Endometrial microvascular endothelial cells (primary cell): Measurements from ENCODE around the gene AMBRA1. TPM values are rescaled to one million over a fixed set of nuclear protein-coding genes. Genes with fewer than 3 reads are reported as not detected.
"Not testable (repeated sequence)": the region's sequence is repeated elsewhere in the genome, so short reads cannot be mapped to it uniquely, and the experiment has no call there.

ENCODE experiments used
- in situ Hi-C: cut with HindIII; loops from 2 replicates; pipeline ENCODE4 v1.10.0; 2017; ENCODE audit warnings: low sequenced_read_pairs, low pct_unique_long_range_greater_than_20kb; ENCODE audit errors: inconsistent ontology term
- total RNA-seq: library from RNA; depleted of rRNA; stranded (reverse); fragments of >200 nt; gene quantifications from one replicate; pipeline ENCODE4 v1.2.3, GENCODE V29; 2015; ENCODE audit errors: inconsistent ontology term

The AMBRA1 gene
- total RNA-seq, 1 donor from 2014 or later = 40.6 TPM

- in situ Hi-C loops = no loop called here
Observed at GRCh38 chr11:46520971-46521745, 72.7 kb downstream of the AMBRA1 start.

GRCh38 chr11:46519351-46519750, 74.5 kb downstream of the AMBRA1 start:
- in situ Hi-C loops = no loop called here

GRCh38 chr11:46518928-46519327, 74.9 kb downstream of the AMBRA1 start:
- in situ Hi-C loops = not testable (repeated sequence)

- in situ Hi-C loops = no loop called here
Observed at GRCh38 chr11:46514370-46514769, 79.5 kb downstream of the AMBRA1 start.

- in situ Hi-C loops = no loop called here
Observed at GRCh38 chr11:46513934-46514342, 79.9 kb downstream of the AMBRA1 start.

GRCh38 chr11:46512261-46512881, 81.5 kb downstream of the AMBRA1 start:
- in situ Hi-C loops = no loop called here

- in situ Hi-C loops = no loop called here
Observed at GRCh38 chr11:46511342-46511741, 82.5 kb downstream of the AMBRA1 start.

GRCh38 chr11:46508360-46508759, 85.5 kb downstream of the AMBRA1 start:
- in situ Hi-C loops = no loop called here

- in situ Hi-C loops = no loop called here
Observed at GRCh38 chr11:46506483-46506791, 87.4 kb downstream of the AMBRA1 start.

GRCh38 chr11:46505741-46506482, 87.9 kb downstream of the AMBRA1 start:
- in situ Hi-C loops = no loop called here

- in situ Hi-C loops = no loop called here
Observed at GRCh38 chr11:46504817-46505613, 88.8 kb downstream of the AMBRA1 start.

- in situ Hi-C loops = no loop called here
Observed at GRCh38 chr11:46499821-46500220, 94.0 kb downstream of the AMBRA1 start.

- in situ Hi-C loops = no loop called here
Observed at GRCh38 chr11:46498968-46499367, 94.9 kb downstream of the AMBRA1 start.

- in situ Hi-C loops = no loop called here
Observed at GRCh38 chr11:46498179-46498578, 95.6 kb downstream of the AMBRA1 start.

GRCh38 chr11:46497498-46497897, 96.3 kb downstream of the AMBRA1 start:
- in situ Hi-C loops = no loop called here

- in situ Hi-C loops = no loop called here
Observed at GRCh38 chr11:46493791-46494190, 100.0 kb downstream of the AMBRA1 start.

- in situ Hi-C loops = no loop called here
Observed at GRCh38 chr11:46492532-46492931, 101.3 kb downstream of the AMBRA1 start.

- in situ Hi-C loops = no loop called here
Observed at GRCh38 chr11:46491661-46492330, 102.0 kb downstream of the AMBRA1 start.

- in situ Hi-C loops = no loop called here
Observed at GRCh38 chr11:46490666-46491065, 103.2 kb downstream of the AMBRA1 start.
